IMR-90 (cell line): ENCODE data around the gene PCP2. TPM values are rescaled to one million over a fixed set of nuclear protein-coding genes. Genes with fewer than 3 reads are reported as not detected.

Experiments used
- ATAC-seq: fragments of 200-7000 bp; cut with Tn5 transposase; 2 replicates; pipeline ENCODE4 v1.9.1; 2020; ENCODE audit warnings: low read depth, mild to moderate bottlenecking, moderate library complexity
- BruUV-seq: library from RNA; stranded (reverse); fragments of 400-500 nt; replicated peaks from 2 replicates; lab custom pipeline; 2021; lab: Mats Ljungman, UMichigan
- CTCF ChIA-PET: fragments of 300-600 bp; formaldehyde crosslinking; extraction: SDS; loops from one replicate; lab custom pipeline; 2021; ENCODE audit warnings: antibody characterized with exemption; lab: Yijun Ruan, JAX
- POLR2A ChIA-PET: fragments of 300-600 bp; sonication (Branson Sonifier 250); formaldehyde crosslinking; loops from one replicate; lab custom pipeline; 2022; ENCODE audit warnings: antibody characterized with exemption; ENCODE audit not compliant: unreplicated experiment; lab: Charles Lee
- DNase-seq: peaks from one replicate; pipeline ENCODE4 v3.0.0; 2013
- H2AFZ ChIP-seq: replicated peaks from 2 replicates; pipeline ENCODE3; 2013; ENCODE audit warnings: low read length, mild to moderate bottlenecking; ENCODE audit not compliant: poor library complexity
- H2AK5ac ChIP-seq: 2 replicates; pipeline ENCODE4 v1.6.1; 2013; ENCODE audit warnings: low read depth, low read length, inconsistent platforms
- H2AK9ac ChIP-seq: replicated peaks from 2 replicates; pipeline ENCODE3; 2013; ENCODE audit warnings: mild to moderate bottlenecking, low read depth, low read length, moderate library complexity; ENCODE audit not compliant: poor library complexity
- H2BK120ac ChIP-seq: 2 replicates; pipeline ENCODE4 v1.6.1; 2013; ENCODE audit warnings: low read depth, low read length, inconsistent platforms
- H2BK15ac ChIP-seq: 3 replicates; pipeline ENCODE4 v1.6.1; 2013; ENCODE audit warnings: low read depth, low read length, inconsistent platforms
- H2BK20ac ChIP-seq: 2 replicates; pipeline ENCODE4 v1.6.1; 2013; ENCODE audit warnings: low read depth, mild to moderate bottlenecking, inconsistent platforms, low read length, moderate library complexity
- H2BK5ac ChIP-seq: 2 replicates; pipeline ENCODE4 v1.6.1; 2013; ENCODE audit warnings: mild to moderate bottlenecking, low read depth, low read length, inconsistent platforms; ENCODE audit not compliant: poor library complexity, severe bottlenecking
- H3K14ac ChIP-seq: replicated peaks from 2 replicates; pipeline ENCODE4 v1.6.1; 2013; ENCODE audit warnings: low read depth, low read length, inconsistent platforms
- H3K18ac ChIP-seq: 2 replicates; pipeline ENCODE4 v1.6.1; 2013; ENCODE audit warnings: low read depth, low read length, control low read depth
- H3K23ac ChIP-seq: 2 replicates; pipeline ENCODE4 v1.6.1; 2013; ENCODE audit warnings: low read depth, low read length, inconsistent platforms
- H3K27ac ChIP-seq: 2 replicates; pipeline ENCODE4 v1.5.1; 2013; ENCODE audit warnings: mild to moderate bottlenecking, control low read depth, low read length; ENCODE audit not compliant: insufficient read depth
- H3K27me3 ChIP-seq: 2 replicates; pipeline ENCODE4 v1.6.1; 2013; ENCODE audit warnings: low read length; ENCODE audit not compliant: control insufficient read depth, insufficient read depth
- H3K36me3 ChIP-seq: 2 replicates; pipeline ENCODE4 v1.6.1; 2013; ENCODE audit warnings: low read length, mixed read lengths; ENCODE audit not compliant: control insufficient read depth, insufficient read depth
- H3K4ac ChIP-seq: 2 replicates; pipeline ENCODE4 v1.6.1; 2013; ENCODE audit warnings: low read depth, low read length, inconsistent platforms
- H3K4me1 ChIP-seq: 2 replicates; pipeline ENCODE4 v1.6.1; 2013; ENCODE audit warnings: low read length, mixed read lengths; ENCODE audit not compliant: control insufficient read depth, insufficient read depth
- H3K4me2 ChIP-seq: 2 replicates; pipeline ENCODE4 v1.6.1; 2013; ENCODE audit warnings: low read depth, mild to moderate bottlenecking, control low read depth, low read length, moderate library complexity
- H3K4me3 ChIP-seq: 2 replicates; pipeline ENCODE4 v1.5.1; 2013; ENCODE audit warnings: low read depth, mild to moderate bottlenecking, control low read depth, low read length, moderate library complexity; ENCODE audit not compliant: insufficient read depth
- H3K56ac ChIP-seq: 2 replicates; pipeline ENCODE4 v1.6.1; 2013; ENCODE audit warnings: low read length, inconsistent platforms; ENCODE audit not compliant: insufficient read depth; ENCODE audit errors: extremely low read depth
- H3K79me1 ChIP-seq, 2 experiments: 2 replicates each; pipeline ENCODE4 v1.6.1; 2013; ENCODE audit warnings: low read length in 2 of 2, inconsistent platforms in 1 of 2, low read depth in 1 of 2
- H3K9ac ChIP-seq: 2 replicates; pipeline ENCODE4 v1.6.1; 2013; ENCODE audit warnings: low read depth, low read length, control low read depth
- H3K9me1 ChIP-seq: 2 replicates; pipeline ENCODE4 v1.6.1; 2013; ENCODE audit warnings: low read length, inconsistent platforms; ENCODE audit not compliant: insufficient read depth
- H3K9me3 ChIP-seq: 2 replicates; pipeline ENCODE4 v1.6.1; 2013; ENCODE audit warnings: low read length; ENCODE audit not compliant: control insufficient read depth, insufficient read depth
- H4K20me1 ChIP-seq: 2 replicates; pipeline ENCODE4 v1.6.1; 2013; ENCODE audit warnings: low read length, inconsistent platforms; ENCODE audit not compliant: insufficient read depth
- H4K5ac ChIP-seq: 2 replicates; pipeline ENCODE4 v1.6.1; 2013; ENCODE audit warnings: mild to moderate bottlenecking, low read depth, low read length, control low read depth
- H4K8ac ChIP-seq, 2 experiments: 2 replicates each; pipeline ENCODE4 v1.6.1; 2013; ENCODE audit warnings: low read depth in 2 of 2, low read length in 2 of 2, control low read depth in 1 of 2, inconsistent platforms in 1 of 2
- H4K91ac ChIP-seq: 2 replicates; pipeline ENCODE4 v1.6.1; 2013; ENCODE audit warnings: low read depth, low read length, inconsistent platforms; ENCODE audit not compliant: insufficient read depth
- CHD1 ChIP-seq: IDR thresholded peaks from 2 replicates; pipeline ENCODE4 v1.6.1; 2012; ENCODE audit warnings: low read depth, low read length, improper control_type of control experiment
- RFX5 ChIP-seq: IDR thresholded peaks from 2 replicates; pipeline ENCODE4 v1.8.0; 2012; ENCODE audit warnings: low read depth, mild to moderate bottlenecking, low read length, moderate library complexity
- USF2 ChIP-seq: fragments of 150-350 bp; IDR thresholded peaks from 2 replicates; pipeline ENCODE4 v1.6.1; 2017; ENCODE audit warnings: mild to moderate bottlenecking, antibody characterized with exemption, low read length, low read depth
- WGBS, 2 experiments: methylation state at CpG; one replicate each; pipeline versions ENCODE4 v1.1.5 to v1.1.7; 2013; ENCODE audit warnings: missing lambda C conversion rate in 2 of 2; ENCODE audit not compliant: insufficient read length in 1 of 2; ENCODE audit errors: extremely low coverage in 2 of 2; 5-methylcytosine and 5-hydroxymethylcytosine counted together
- dilution Hi-C: fragments of 300-500 bp; cut with HindIII; formaldehyde crosslinking; loops from one replicate; pipeline ENCODE4 v1.14.3; 2018; ENCODE audit warnings: low sequenced_read_pairs; ENCODE audit not compliant: unreplicated experiment
- in situ Hi-C: fragments of 300-500 bp; cut with MboI; formaldehyde crosslinking; loops from 3 replicates; pipeline ENCODE4 v1.14.3; 2019; ENCODE audit warnings: low sequenced_read_pairs, inconsistent platforms, mixed read lengths
- intact Hi-C: fragments of 100-400 bp; cut with micrococcal nuclease; formaldehyde crosslinking; loops from 2 replicates; pipeline ENCODE4 v1.10.0; 2022
- polyA plus RNA-seq, 3 experiments: library from polyadenylated mRNA; depleted of rRNA; stranded (reverse); fragments of >200 nt; gene quantifications; 2 replicates each; pipeline ENCODE4 v1.2.3, GENCODE V29; 2012; ENCODE audit warnings: low replicate concordance in 1 of 3
- total RNA-seq: library from RNA; depleted of rRNA; stranded (reverse); fragments of >200 nt; gene quantifications from 2 replicates; pipeline ENCODE4 v1.2.3, GENCODE V29; 2012

The PCP2 gene
- total and polyA plus RNA-seq, 2 of the 4 experiments (the other 2 are of a cell fraction), result not detected

GRCh38 chr19:7669641-7670040, 36.1 kb upstream of the PCP2 start:
- Histone ChIP-seq H3K9me1 (no peaks in the 10 kb centered on the region), H2AFZ (no peak overlapping the region), H4K8ac (no peak overlapping the region), H3K14ac (no peak overlapping the region), H3K9ac (no peak overlapping the region), H2BK15ac (no peak overlapping the region), H2BK20ac (no peak overlapping the region), H3K4me3 (no peak overlapping the region), H2AK5ac (no peak overlapping the region), H3K79me1 (no peaks in the 10 kb centered on the region), H3K27ac (no peak overlapping the region), H3K9me3 (peaks cover 4% of the 10 kb centered on the region; the same call in 1 of the 2 replicates), H2AK9ac (no peak overlapping the region), H3K23ac (no peak overlapping the region), H4K91ac (no peak overlapping the region), H3K4me2 (no peak overlapping the region), H4K5ac (no peak overlapping the region), H3K27me3 (peaks cover 29% of the 10 kb centered on the region), H2BK120ac (no peak overlapping the region), H4K20me1 (no peaks in the 10 kb centered on the region), H2BK5ac (no peak overlapping the region), H3K4ac (no peak overlapping the region), H3K56ac (no peak overlapping the region), H3K36me3 (no peaks in the 10 kb centered on the region), H3K4me1 (no peaks in the 10 kb centered on the region), H3K18ac (no peak overlapping the region)
- ATAC-seq, result no peak
- dilution Hi-C loops, result no loop called here
- no TSS peak for BruUV-seq
- TF ChIP-seq USF2 (no peak), CHD1 (no peak), RFX5 (no peak)
- POLR2A ChIA-PET, result no interaction called here
- in situ Hi-C loops, result no loop called here
- intact Hi-C loops, result no loop called here
- 8 to 100% methylated on average over 1 to 5 of the region's 9 CpGs for WGBS, 2 experiments
- CTCF ChIA-PET, result interaction anchor here (1.9 kb wide), 1 partner anchor 11 kb away, joined by 6 read pairs; the partner anchor contains the start of gene TRAPPC5
- no peak for DNase-seq
